Ovary (tissue), 9 donors: ENCODE measurements around the gene UGP2. TPM values are rescaled to one million over a fixed set of nuclear protein-coding genes. Genes with fewer than 3 reads are reported as not detected.
"Not testable (repeated sequence)": the region's sequence is repeated elsewhere in the genome, so short reads cannot be mapped to it uniquely, and the experiment has no call there.

Source experiments
- DNase-seq, 5 donors: peaks; one replicate each; pipeline ENCODE4 v3.0.0-alpha.2; 2019 to 2020
- H3K27ac ChIP-seq, 2 donors: fragments of 200-600 bp; one replicate each; pipeline versions ENCODE4 v1.5.1 to v1.8.0; 2019 to 2022
- H3K27me3 ChIP-seq: fragments of 200-600 bp; one replicate; pipeline ENCODE4 v1.8.0; 2022
- H3K36me3 ChIP-seq: fragments of 200-600 bp; sonication (generic); one replicate; pipeline ENCODE4 v1.5.1; 2019
- H3K4me1 ChIP-seq: one replicate; pipeline ENCODE4 v1.8.1; 2013; ENCODE audit warnings: mild to moderate bottlenecking, moderate library complexity; ENCODE audit not compliant: insufficient read depth
- H3K4me3 ChIP-seq: fragments of 200-600 bp; sonication (generic); one replicate; pipeline ENCODE4 v1.5.1; 2017
- H3K9me3 ChIP-seq, 2 donors: fragments of 200-600 bp in 1 of 2; sonication (generic) in 1 of 2; one replicate each; pipeline versions ENCODE4 v1.5.1 to v1.8.1; 2013 to 2019; ENCODE audit warnings: mild to moderate bottlenecking in 1 of 2, moderate library complexity in 1 of 2
- EP300 ChIP-seq: sonication (generic); formaldehyde crosslinking; IDR thresholded peaks from one replicate; pipeline ENCODE4 v1.6.1; 2017; ENCODE audit warnings: antibody characterized with exemption
- POLR2A ChIP-seq: fragments of 450-650 bp; IDR thresholded peaks from one replicate; pipeline ENCODE4 v1.6.1; 2017; ENCODE audit warnings: antibody characterized with exemption, mild to moderate bottlenecking, moderate library complexity
- WGBS, 3 donors: extraction: QIAGEN DNeasy Blood & Tissue Kit in 1 of 3; methylation state at CpG; one replicate each; pipeline versions ENCODE4 v1.1.5 to v1.1.7; 2013 to 2017; 5-methylcytosine and 5-hydroxymethylcytosine counted together
- intact Hi-C, 4 donors: fragments of 100-400 bp; cut with DNase I; formaldehyde crosslinking; loops; one replicate each; pipeline versions ENCODE4 v1.11.0 to v1.15.1; 2022 to 2023
- polyA plus RNA-seq, 2 donors: library from polyadenylated mRNA; stranded (reverse); fragments of 200-250 nt in 1 of 2; fragments of 350-450 nt in 1 of 2; fragmentation: Illumina TruSeq in 1 of 2; extraction: RNeasy Lipid Tissue Mini Kit (QIAGEN cat#74804) in 1 of 2; gene quantifications; one replicate each; pipeline ENCODE4 v1.2.3, GENCODE V29; 2013 to 2014
- total RNA-seq, 7 donors: library from RNA; depleted of rRNA in 2 of 7; stranded (reverse); fragments of >200 nt in 2 of 7; fragmentation: NEBNext Ultra II Directional in 3 of 7; extraction: Animal tissue kit (Norgen Biotek cat#: 25700) in 3 of 7; gene quantifications; one replicate each; pipeline versions ENCODE4 v1.1.0 to v1.2.4, GENCODE V29; 2016 to 2023
- TF ChIP-seq, protein P1 (sequence below), 3 donors: fragments of 450-650 bp in 2 of 3; fragments of 200-600 bp in 1 of 3; IDR thresholded peaks; one replicate each; pipeline versions ENCODE4 v1.5.1 to v1.8.0; 2016 to 2022; ENCODE audit warnings: antibody characterized with exemption in 3 of 3, mild to moderate bottlenecking in 1 of 3
- donor health status: DM: no; HTN: no; CAD: no; lungs with moderate emphysema.
- donor health status: DM: no; HTN: no; CAD: no.
- donor health status: Bipolar disorder and iron deficiency.
- donor health status: DM: yes; HTN: yes; CAD: no.
- donor health status: DM: no; HTN: no; CAD: no.
- donor health status: DM: yes; HTN: yes; CAD: no.

The UGP2 gene
- total and polyA plus RNA-seq, 9 donors: 63.7 to 129 (median 85.1) TPM

GRCh38 chr2:63843791-63844190 lies 2.1 kb downstream of the UGP2 start:
- WGBS, 3 donors: 80 to 88% (median 86%) methylated on average over 2 of the region's 2 CpGs
- Histone ChIP-seq H3K36me3 (no peaks in the 10 kb centered on the region), H3K4me1 (peaks cover 11% of the 10 kb centered on the region), H3K4me3 (peak overlapping the region; percentile 92), H3K9me3 (no peaks in the 10 kb centered on the region), H3K27me3 (no peaks in the 10 kb centered on the region), H3K27ac (no peak overlapping the region)
- intact Hi-C loops: loop anchor here in 1 of 4 donors (10.0 kb wide), 1 partner anchor 1291 kb away; the partner anchor contains the start of gene RAB1A
- no peak for DNase-seq
- TF ChIP-seq EP300: no peak
- TF ChIP-seq, protein P1, sequence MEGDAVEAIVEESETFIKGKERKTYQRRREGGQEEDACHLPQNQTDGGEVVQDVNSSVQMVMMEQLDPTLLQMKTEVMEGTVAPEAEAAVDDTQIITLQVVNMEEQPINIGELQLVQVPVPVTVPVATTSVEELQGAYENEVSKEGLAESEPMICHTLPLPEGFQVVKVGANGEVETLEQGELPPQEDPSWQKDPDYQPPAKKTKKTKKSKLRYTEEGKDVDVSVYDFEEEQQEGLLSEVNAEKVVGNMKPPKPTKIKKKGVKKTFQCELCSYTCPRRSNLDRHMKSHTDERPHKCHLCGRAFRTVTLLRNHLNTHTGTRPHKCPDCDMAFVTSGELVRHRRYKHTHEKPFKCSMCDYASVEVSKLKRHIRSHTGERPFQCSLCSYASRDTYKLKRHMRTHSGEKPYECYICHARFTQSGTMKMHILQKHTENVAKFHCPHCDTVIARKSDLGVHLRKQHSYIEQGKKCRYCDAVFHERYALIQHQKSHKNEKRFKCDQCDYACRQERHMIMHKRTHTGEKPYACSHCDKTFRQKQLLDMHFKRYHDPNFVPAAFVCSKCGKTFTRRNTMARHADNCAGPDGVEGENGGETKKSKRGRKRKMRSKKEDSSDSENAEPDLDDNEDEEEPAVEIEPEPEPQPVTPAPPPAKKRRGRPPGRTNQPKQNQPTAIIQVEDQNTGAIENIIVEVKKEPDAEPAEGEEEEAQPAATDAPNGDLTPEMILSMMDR (IDR thresholded peaks at IDR 0.05): no peak
- TF ChIP-seq POLR2A: no peak

DNA sequence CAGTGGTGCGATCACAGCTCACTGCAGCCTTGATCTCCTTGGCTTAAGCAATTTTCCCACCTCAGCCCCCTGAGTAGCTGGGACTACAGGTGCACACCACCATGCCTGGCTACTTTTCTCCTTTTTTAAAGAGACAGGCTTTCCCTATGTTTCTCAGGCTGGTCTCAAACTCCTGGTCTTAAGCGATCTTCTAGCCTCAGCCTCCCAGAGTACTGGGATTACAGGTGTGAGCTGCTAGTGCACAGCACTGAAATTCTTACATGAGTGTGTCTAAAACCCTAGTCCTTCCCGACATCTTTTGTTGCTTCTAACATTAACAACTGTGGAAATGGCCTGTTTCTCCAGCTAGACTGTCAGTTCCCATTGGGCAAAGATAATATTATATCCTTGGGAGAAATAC lies 2.9 kb downstream of the UGP2 start:
- TF ChIP-seq POLR2A (no peak), EP300 (no peak)
- TF ChIP-seq, protein P1 (IDR thresholded peaks at IDR 0.05): no peak
- Histone ChIP-seq H3K36me3 (no peaks in the 10 kb centered on the region), H3K27ac (no peak overlapping the region), H3K4me1 (peaks cover 11% of the 10 kb centered on the region), H3K27me3 (no peaks in the 10 kb centered on the region), H3K9me3 (no peaks in the 10 kb centered on the region), H3K4me3 (no peak overlapping the region)
- WGBS, 3 donors: 70 to 83% (median 81%) methylated on average over 3 of the region's 3 CpGs
- no peak for DNase-seq
- intact Hi-C loops: loop anchor here in 1 of 4 donors (10.0 kb wide), 1 partner anchor 1290 kb away; the partner anchor contains the start of gene RAB1A

DNA sequence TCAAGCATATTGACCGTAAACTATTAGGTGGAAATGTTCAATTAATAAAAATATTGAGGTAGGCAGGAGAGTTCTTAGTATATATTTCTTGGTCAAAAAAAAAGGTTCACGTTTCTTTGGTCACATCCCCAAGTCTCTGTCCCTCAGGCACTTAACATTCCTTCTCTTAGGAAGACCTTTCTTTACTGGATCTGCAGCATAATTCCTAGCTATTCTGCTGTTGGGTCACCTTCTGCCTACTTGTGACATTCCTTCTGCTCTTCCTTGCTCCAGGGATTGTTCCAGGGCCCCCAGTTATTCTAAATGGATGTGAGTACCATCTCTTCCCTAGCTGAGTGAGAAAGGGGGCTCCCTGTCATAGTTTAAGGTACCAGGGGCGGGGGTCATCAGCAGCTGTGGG lies 4.2 kb downstream of the UGP2 start:
- DNase-seq: no peak
- Histone ChIP-seq H3K36me3 (no peaks in the 10 kb centered on the region), H3K4me1 (peaks cover 13% of the 10 kb centered on the region), H3K4me3 (no peak overlapping the region), H3K27ac (no peak overlapping the region), H3K27me3 (no peaks in the 10 kb centered on the region), H3K9me3 (no peaks in the 10 kb centered on the region)
- TF ChIP-seq, protein P1 (IDR thresholded peaks at IDR 0.05): no peak
- TF ChIP-seq POLR2A (no peak), EP300 (no peak)
- 83 to 93% (median 89%) methylated on average over 3 of the region's 3 CpGs for WGBS, 3 donors
- intact Hi-C loops: loop anchor here in 1 of 4 donors (10.0 kb wide), 1 partner anchor 1289 kb away; the partner anchor contains the start of gene RAB1A

DNA sequence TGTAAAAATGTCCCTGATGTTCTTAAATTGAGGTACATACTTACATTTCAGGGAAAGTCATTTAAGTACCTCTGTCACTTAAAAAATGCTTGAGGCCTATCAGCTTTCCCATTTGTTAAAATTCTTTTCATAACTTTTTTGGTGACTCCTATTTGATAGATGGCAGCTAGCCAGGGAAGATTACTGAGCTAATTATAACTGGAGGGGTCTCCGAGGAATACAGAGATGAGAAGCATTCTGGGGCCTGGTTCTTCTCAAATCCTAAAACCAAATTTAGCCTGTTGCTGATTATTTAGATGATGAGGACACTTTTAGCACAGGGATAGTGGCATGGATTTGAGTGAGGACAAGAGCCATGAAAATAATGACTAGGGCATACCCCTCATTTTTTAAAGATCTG lies 4.8 kb downstream of the UGP2 start:
- Histone ChIP-seq H3K27ac (no peak overlapping the region), H3K36me3 (no peaks in the 10 kb centered on the region), H3K4me3 (no peak overlapping the region), H3K27me3 (no peaks in the 10 kb centered on the region), H3K4me1 (peaks cover 13% of the 10 kb centered on the region), H3K9me3 (no peaks in the 10 kb centered on the region)
- no peak for TF ChIP-seq POLR2A
- TF ChIP-seq, protein P1 (IDR thresholded peaks at IDR 0.05): no peak
- no peak for TF ChIP-seq EP300
- intact Hi-C loops: loop anchor here in 1 of 4 donors (10.0 kb wide), 1 partner anchor 1288 kb away; the partner anchor contains the start of gene RAB1A
- no peak for DNase-seq
- WGBS, 3 donors: 12 to 20% (median 14%) methylated on average over 1 of the region's 1 CpG

DNA sequence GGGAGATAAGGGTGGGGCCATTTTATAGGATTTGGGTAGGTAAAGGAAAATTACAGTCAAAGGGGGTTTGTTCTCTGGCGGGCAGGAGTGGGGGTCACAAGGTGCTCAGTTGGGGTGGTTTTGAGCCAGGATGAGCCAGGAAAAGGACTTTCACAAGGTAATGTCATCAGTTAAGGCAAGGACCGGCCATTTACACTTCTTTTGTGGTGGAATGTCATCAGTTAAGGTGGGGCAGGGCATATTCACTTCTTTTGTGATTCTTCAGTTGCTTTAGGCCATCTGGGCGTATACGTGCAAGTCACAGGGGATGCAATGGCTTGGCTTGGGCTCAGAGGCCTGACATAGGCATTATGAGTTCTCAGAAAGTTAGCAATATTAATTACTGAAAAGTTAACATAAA lies 5.9 kb downstream of the UGP2 start:
- not testable (repeated sequence) for H3K4me3 ChIP-seq, H3K27ac ChIP-seq, DNase-seq, H3K36me3 ChIP-seq, H3K27me3 ChIP-seq, H3K9me3 ChIP-seq
- WGBS, 3 donors: 84 to 98% (median 91%) methylated on average over 4 of the region's 4 CpGs
- intact Hi-C loops: loop anchor here in 1 of 4 donors (10.0 kb wide), 1 partner anchor 1287 kb away; the partner anchor contains the start of gene RAB1A
- peaks cover 15% of the 10 kb centered on the region for H3K4me1 ChIP-seq
